ENCODE measurements around the gene PSD4. TPM values are rescaled to one million over a fixed set of nuclear protein-coding genes. Genes with fewer than 3 reads are reported as not detected.
A peak's percentile ranks its signal among the peaks of the same experiment; 100 is the strongest.

The PSD4 gene
- total RNA-seq, 1 experiment from 2014 or later = 9.6 TPM

GRCh38 chr2:113200236-113200635 lies 26.5 kb downstream of the PSD4 start:
- H3K9me3 Mint-ChIP-seq (ENCODE audit: unreplicated experiment) = no peaks in the 10 kb centered on the region
- peaks cover 5% of the 10 kb centered on the region for H3K36me3 Mint-ChIP-seq (ENCODE audit: insufficient read depth, unreplicated experiment)
- no peak for TF ChIP-seq CTCF (IDR thresholded peaks at IDR 0.05; ENCODE audit: unreplicated experiment)
- CTCF ChIA-PET = interaction anchor here (0.7 to 19.2 kb wide), 16 partner anchors 12 to 189 kb away, joined by 3 to 505 read pairs (median 13); no protein-coding TSS in a partner anchor
- no TSS peak for BruUV-seq (replicated peaks)
- no peak overlapping the region for H3K27ac Mint-ChIP-seq (ENCODE audit: low read depth, unreplicated experiment)
- H3K27me3 Mint-ChIP-seq (ENCODE audit: insufficient read depth, unreplicated experiment) = no peaks in the 10 kb centered on the region
- H3K4me1 Mint-ChIP-seq (ENCODE audit: insufficient read depth, unreplicated experiment) = peaks cover 7% of the 10 kb centered on the region
- DNase-seq (ENCODE audit: unreplicated experiment) = no peak
- H3K4me3 Mint-ChIP-seq (ENCODE audit: unreplicated experiment) = peak overlapping the region; percentile 76
- POLR2A ChIA-PET = interaction anchor here (0.7 to 5.3 kb wide), 9 partner anchors 17 to 623 kb away, joined by 3 to 75 read pairs (median 8); no protein-coding TSS in a partner anchor
- intact Hi-C loops (cut with micrococcal nuclease) = no loop called here

- DNase-seq (ENCODE audit: unreplicated experiment) = no peak
- Mint-ChIP-seq H3K36me3 (ENCODE audit: insufficient read depth, unreplicated experiment) (peaks cover 4% of the 10 kb centered on the region), H3K9me3 (ENCODE audit: unreplicated experiment) (no peaks in the 10 kb centered on the region), H3K4me3 (ENCODE audit: unreplicated experiment) (peak overlapping the region; percentile 76), H3K27ac (ENCODE audit: low read depth, unreplicated experiment) (no peak overlapping the region), H3K4me1 (ENCODE audit: insufficient read depth, unreplicated experiment) (peaks cover 9% of the 10 kb centered on the region), H3K27me3 (ENCODE audit: insufficient read depth, unreplicated experiment) (no peaks in the 10 kb centered on the region)
- TF ChIP-seq CTCF (IDR thresholded peaks at IDR 0.05; ENCODE audit: unreplicated experiment) = no peak
- ChIA-PET CTCF (interaction anchor here (0.6 to 19.2 kb wide), 14 partner anchors 11 to 189 kb away, joined by 3 to 505 read pairs (median 3); no protein-coding TSS in a partner anchor), POLR2A (interaction anchor here (0.7 to 5.3 kb wide), 7 partner anchors 40 to 623 kb away, joined by 3 to 75 read pairs (median 7); no protein-coding TSS in a partner anchor)
- intact Hi-C loops (cut with micrococcal nuclease) = no loop called here
- BruUV-seq (replicated peaks) = no TSS peak
These were observed 27.1 kb downstream of the PSD4 start for GRCh38 chr2:113200736-113201490.

GRCh38 chr2:113201496-113202304 lies 27.9 kb downstream of the PSD4 start:
- H3K4me1 Mint-ChIP-seq (ENCODE audit: insufficient read depth, unreplicated experiment) = peaks cover 12% of the 10 kb centered on the region
- no peak for DNase-seq (ENCODE audit: unreplicated experiment)
- no peaks in the 10 kb centered on the region for H3K9me3 Mint-ChIP-seq (ENCODE audit: unreplicated experiment)
- peaks cover 4% of the 10 kb centered on the region for H3K36me3 Mint-ChIP-seq (ENCODE audit: insufficient read depth, unreplicated experiment)
- CTCF ChIA-PET = interaction anchor here (0.8 to 19.2 kb wide), 13 partner anchors 12 to 188 kb away, joined by 3 to 505 read pairs (median 3); no protein-coding TSS in a partner anchor
- POLR2A ChIA-PET = interaction anchor here (1.0 to 5.3 kb wide), 2 partner anchors 39 to 82 kb away, joined by 4 to 75 read pairs; no protein-coding TSS in a partner anchor
- no peak for TF ChIP-seq CTCF (IDR thresholded peaks at IDR 0.05; ENCODE audit: unreplicated experiment)
- H3K27me3 Mint-ChIP-seq (ENCODE audit: insufficient read depth, unreplicated experiment) = no peaks in the 10 kb centered on the region
- H3K27ac Mint-ChIP-seq (ENCODE audit: low read depth, unreplicated experiment) = peak overlapping the region; percentile 63
- intact Hi-C loops (cut with micrococcal nuclease) = no loop called here
- no peak overlapping the region for H3K4me3 Mint-ChIP-seq (ENCODE audit: unreplicated experiment)
- no TSS peak for BruUV-seq (replicated peaks)
